Measurements from ENCODE around the gene NET1.

DNA sequence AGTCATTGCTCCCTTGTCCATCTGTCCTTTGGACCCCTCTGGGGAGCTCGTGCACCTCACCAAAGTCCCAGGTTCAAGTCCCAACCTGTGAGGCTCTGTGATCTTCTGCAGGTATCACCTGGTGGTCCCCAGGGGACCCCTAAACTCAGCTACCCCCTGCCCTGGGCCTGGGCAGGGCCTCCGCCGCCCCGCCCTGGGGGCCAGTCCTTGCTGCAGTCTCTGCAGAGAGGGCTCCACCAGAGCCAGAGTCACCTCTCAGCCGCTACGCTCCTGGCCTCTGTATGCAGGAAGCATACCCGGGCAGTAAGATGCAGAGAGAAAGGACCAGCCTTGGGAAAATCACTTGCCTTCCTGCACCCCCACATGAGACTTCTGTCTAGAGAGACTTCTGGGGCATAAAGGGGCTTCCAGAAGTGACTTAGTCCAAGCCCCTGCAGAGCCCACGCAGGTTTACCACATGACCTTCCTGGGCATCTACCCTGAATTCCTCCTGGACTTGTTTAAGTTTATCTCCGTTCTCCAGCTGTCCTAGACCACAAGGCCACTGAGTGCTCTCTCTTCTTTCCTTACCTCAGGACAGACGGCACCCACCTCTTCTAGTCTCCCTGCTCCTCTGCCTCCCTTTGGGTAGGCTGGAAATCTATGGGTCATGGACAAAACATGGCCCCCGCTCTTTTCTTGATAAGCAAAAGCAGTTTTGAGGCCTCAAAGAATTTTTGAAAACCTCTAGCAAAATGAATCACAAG, 65.8 kb downstream of the NET1 start:
- TF ChIP-seq, protein P1, sequence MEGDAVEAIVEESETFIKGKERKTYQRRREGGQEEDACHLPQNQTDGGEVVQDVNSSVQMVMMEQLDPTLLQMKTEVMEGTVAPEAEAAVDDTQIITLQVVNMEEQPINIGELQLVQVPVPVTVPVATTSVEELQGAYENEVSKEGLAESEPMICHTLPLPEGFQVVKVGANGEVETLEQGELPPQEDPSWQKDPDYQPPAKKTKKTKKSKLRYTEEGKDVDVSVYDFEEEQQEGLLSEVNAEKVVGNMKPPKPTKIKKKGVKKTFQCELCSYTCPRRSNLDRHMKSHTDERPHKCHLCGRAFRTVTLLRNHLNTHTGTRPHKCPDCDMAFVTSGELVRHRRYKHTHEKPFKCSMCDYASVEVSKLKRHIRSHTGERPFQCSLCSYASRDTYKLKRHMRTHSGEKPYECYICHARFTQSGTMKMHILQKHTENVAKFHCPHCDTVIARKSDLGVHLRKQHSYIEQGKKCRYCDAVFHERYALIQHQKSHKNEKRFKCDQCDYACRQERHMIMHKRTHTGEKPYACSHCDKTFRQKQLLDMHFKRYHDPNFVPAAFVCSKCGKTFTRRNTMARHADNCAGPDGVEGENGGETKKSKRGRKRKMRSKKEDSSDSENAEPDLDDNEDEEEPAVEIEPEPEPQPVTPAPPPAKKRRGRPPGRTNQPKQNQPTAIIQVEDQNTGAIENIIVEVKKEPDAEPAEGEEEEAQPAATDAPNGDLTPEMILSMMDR (IDR thresholded peaks at IDR 0.05), result no peak
- no peak for TF ChIP-seq POLR2A (IDR thresholded peaks at IDR 0.05)

All from thyroid gland (tissue), 4 donors.